GM12875 (cell line): ENCODE measurements around the gene ZBTB24.

Source experiments
- H3K4me3 ChIP-seq: one replicate; pipeline ENCODE4 v1.5.1; 2011; ENCODE audit warnings: low read depth, low read length, control low read depth
- CTCF ChIP-seq: IDR thresholded peaks from 2 replicates; pipeline ENCODE4 v1.5.1; 2011; ENCODE audit warnings: low read depth, mild to moderate bottlenecking, control low read depth, inconsistent platforms, low read length, moderate library complexity, borderline replicate concordance; ENCODE audit not compliant: insufficient read depth

Gene ZBTB24

GRCh38 chr6:109446072-109446471 lies 36.9 kb downstream of the ZBTB24 start:
- no peak for TF ChIP-seq CTCF
- H3K4me3 ChIP-seq = no peak overlapping the region

- TF ChIP-seq CTCF = no peak
- H3K4me3 ChIP-seq = no peak overlapping the region
Measured at GRCh38 chr6:109445382-109445781, 37.6 kb downstream of the ZBTB24 start.

GRCh38 chr6:109443425-109443950 lies 39.5 kb downstream of the ZBTB24 start:
- TF ChIP-seq CTCF = no peak
- no peak overlapping the region for H3K4me3 ChIP-seq

GRCh38 chr6:109442393-109442924 lies 40.6 kb downstream of the ZBTB24 start:
- no peak overlapping the region for H3K4me3 ChIP-seq
- TF ChIP-seq CTCF = no peak

GRCh38 chr6:109441069-109441816 lies 41.8 kb downstream of the ZBTB24 start:
- TF ChIP-seq CTCF = no peak
- H3K4me3 ChIP-seq = peak overlapping the region; percentile 96

GRCh38 chr6:109440331-109441068 lies 42.5 kb downstream of the ZBTB24 start, which contains the start of the genes PPIL6 and SMPD2:
PPIL6 (minus strand) TSS chr6:109440628; CDS start chr6:109440590, 38 bp downstream.
SMPD2 (plus strand) TSS chr6:109440724; CDS start chr6:109441122, 398 bp downstream.
- H3K4me3 ChIP-seq = peak within 1 kb of the TSS; percentile 96
- TF ChIP-seq CTCF = peak; percentile 24; the same call in 1 of the 2 replicates

GRCh38 chr6:109436041-109436440 lies 47.0 kb downstream of the ZBTB24 start:
- no peak for TF ChIP-seq CTCF
- H3K4me3 ChIP-seq = no peak overlapping the region
